ENCODE results near the gene ROBO3. TPM values are rescaled to one million over a fixed set of nuclear protein-coding genes. Genes with fewer than 3 reads are reported as not detected.

The ROBO3 gene
- total RNA-seq, 1 experiment from 2014 or later = 30.7 TPM

DNA sequence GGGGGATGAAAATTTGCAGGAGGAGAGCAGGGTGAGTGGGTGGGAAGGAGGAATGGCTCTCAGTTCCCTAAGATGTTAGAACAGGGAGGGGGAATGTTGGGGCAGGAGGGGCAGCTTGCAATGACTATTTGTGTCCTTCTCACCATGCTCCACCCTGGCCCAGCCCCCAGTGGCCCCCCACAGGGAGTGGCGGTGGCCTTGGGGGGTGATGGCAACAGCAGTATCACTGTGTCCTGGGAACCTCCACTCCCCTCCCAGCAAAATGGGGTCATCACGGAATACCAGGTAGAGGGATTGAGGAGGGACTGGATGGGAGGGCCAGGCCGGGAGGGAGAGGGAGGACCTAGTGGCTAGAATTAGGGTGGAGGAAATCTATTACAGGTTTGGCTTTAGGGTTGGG is 10.2 kb downstream of the ROBO3 start:
- CTCF ChIA-PET = interaction anchor here (1.0 to 1.9 kb wide), 16 partner anchors 8 to 558 kb away, joined by 3 to 15 read pairs (median 6); partner anchors contain the start of genes CCDC15 and ROBO4
- intact Hi-C loops (cut with micrococcal nuclease) = loop anchor here (2.0 kb wide), 1 partner anchor 553 kb away; no protein-coding TSS in a partner anchor
- BruUV-seq (replicated peaks) = TSS peak; percentile 90

GRCh38 chr11:124875943-124876817 is 10.9 kb downstream of the ROBO3 start:
- Histone ChIP-seq H4K20me1 (ENCODE audit: insufficient read depth) (no peaks in the 10 kb centered on the region), H3K4me1 (ENCODE audit: control insufficient read depth in 1 of 2, insufficient read depth in 2 of 2, low read length in 2 of 2) (peaks cover 12 to 23% of the 10 kb centered on the region in 2 experiments), H3K4me3 (replicated peaks in 1 of 2; ENCODE audit: low read depth in 1 of 2, low read length in 2 of 2) (peak overlapping the region; percentile 58 to 61), H3K27me3 (ENCODE audit: insufficient read depth, low read length) (0 out of 2 replicates have a peak, but pooled peaks cover 6% of the 10 kb centered on the region), H3K9ac (ENCODE audit: low read length) (peak overlapping the region; percentile 71), H2AFZ (ENCODE audit: low read depth, low read length, poor library complexity, severe bottlenecking) (no peak overlapping the region), H3K4me2 (ENCODE audit: low read length) (peak overlapping the region; percentile 90), H3K36me3 (ENCODE audit: control insufficient read depth in 1 of 2, insufficient read depth in 2 of 2, low read length in 2 of 2) (no peaks in the 10 kb centered on the region), H3K9me3 (ENCODE audit: control insufficient read depth in 1 of 2, insufficient read depth in 1 of 2, low read depth in 1 of 2, low read length in 2 of 2) (no peaks in the 10 kb centered on the region), H3K9me2 (ENCODE audit: insufficient read depth) (no peaks in the 10 kb centered on the region), H3K27ac (ENCODE audit: low read depth, low read length) (peak overlapping the region; percentile 83), H3K79me2 (ENCODE audit: insufficient read depth, low read length) (no peaks in the 10 kb centered on the region)
- POLR2A ChIA-PET = interaction anchor here (0.6 to 1.6 kb wide), 13 partner anchors 10 to 248 kb away, joined by 3 to 19 read pairs (median 3); partner anchors contain the start of genes CCDC15 and ROBO4
- DNase-seq (ENCODE audit: low read depth, low spot score) (peak; percentile 94), ATAC-seq (peak; percentile 91)
- CTCF ChIA-PET = interaction anchor here (0.6 to 1.9 kb wide), 32 partner anchors 9 to 557 kb away, joined by 3 to 15 read pairs (median 4); partner anchors contain the start of genes CCDC15 and ROBO4
- RAD21 ChIA-PET (ENCODE audit: low non-redundant PET in 1 of 2, low total read pairs in 2 of 2, uncharacterized antibody in 2 of 2, unreplicated experiment in 2 of 2) = interaction anchor here in 1 of 2 experiments (1.0 kb wide), 1 partner anchor 78 kb away, joined by 5 read pairs; the partner anchor contains the start of gene CCDC15
- BruUV-seq (replicated peaks) = no TSS peak
- intact Hi-C loops (cut with micrococcal nuclease) = loop anchor here (2.0 kb wide), 2 partner anchors 79 to 553 kb away; partner anchors contain the start of gene CCDC15
- TF ChIP-seq TCF7L2 (IDR thresholded peaks at IDR 0.05; ENCODE audit: borderline replicate concordance, extremely low read depth, insufficient read depth, insufficient read length) (no peak), ZFX (IDR thresholded peaks at IDR 0.05) (peak; percentile 33; the same call in 1 of the 2 replicates), EGR1 (IDR thresholded peaks at IDR 0.05; ENCODE audit: low read depth) (peak; percentile 96), MAX (IDR thresholded peaks at IDR 0.05) (peak; percentile 82), JUND (IDR thresholded peaks at IDR 0.05) (no peak), POLR2A (IDR thresholded peaks at IDR 0.05; ENCODE audit: borderline replicate concordance, extremely low read depth, insufficient read depth, insufficient read length) (peak; percentile 15), CTCF (IDR thresholded peaks at IDR 0.05 in 2 of 3, conservative IDR thresholded peaks at IDR 0.05 in 1 of 3; ENCODE audit: borderline replicate concordance in 1 of 3, insufficient read depth in 1 of 3, low read depth in 2 of 3, low read length in 2 of 3) (peak; percentile 58 to 67 (median 66)), POLR2AphosphoS5 (IDR thresholded peaks at IDR 0.05; ENCODE audit: low read depth, low read length) (peak; percentile 50), RAD21 (IDR thresholded peaks at IDR 0.05; ENCODE audit: low read depth) (peak; percentile 34), SP1 (IDR thresholded peaks at IDR 0.05; ENCODE audit: low read depth) (peak; percentile 40; the same call in 1 of the 2 replicates), EZH2 (IDR thresholded peaks at IDR 0.05) (no peak), ELF1 (IDR thresholded peaks at IDR 0.05; ENCODE audit: borderline replicate concordance, low read depth) (no peak), EZH2phosphoT487 (IDR thresholded peaks at IDR 0.05; ENCODE audit: borderline replicate concordance) (no peak)

More for the DNA sequence above, 10.2 kb downstream of the ROBO3 start:
- peak overlapping the region; percentile 90 for H3K4me2 ChIP-seq (ENCODE audit: low read length)
- no peaks in the 10 kb centered on the region for H3K9me3 ChIP-seq (ENCODE audit: control insufficient read depth in 1 of 2, insufficient read depth in 1 of 2, low read depth in 1 of 2, low read length in 2 of 2)
- peak overlapping the region; percentile 71 for H3K9ac ChIP-seq (ENCODE audit: low read length)
- H3K27ac ChIP-seq (ENCODE audit: low read depth, low read length) = peak overlapping the region; percentile 83
- H2AFZ ChIP-seq (ENCODE audit: low read depth, low read length, poor library complexity, severe bottlenecking) = no peak overlapping the region
- DNase-seq (ENCODE audit: low read depth, low spot score) = no peak
- H3K9me2 ChIP-seq (ENCODE audit: insufficient read depth) = no peaks in the 10 kb centered on the region
- no peaks in the 10 kb centered on the region for H3K36me3 ChIP-seq (ENCODE audit: control insufficient read depth in 1 of 2, insufficient read depth in 2 of 2, low read length in 2 of 2)
- peaks cover 12 to 23% of the 10 kb centered on the region in 2 experiments for H3K4me1 ChIP-seq (ENCODE audit: control insufficient read depth in 1 of 2, insufficient read depth in 2 of 2, low read length in 2 of 2)
- TF ChIP-seq FOSL1 (IDR thresholded peaks at IDR 0.05; ENCODE audit: low read depth) (no peak), EZH2phosphoT487 (IDR thresholded peaks at IDR 0.05; ENCODE audit: borderline replicate concordance) (no peak)
- H4K20me1 ChIP-seq (ENCODE audit: insufficient read depth) = no peaks in the 10 kb centered on the region
- H3K4me3 ChIP-seq (replicated peaks in 1 of 2; ENCODE audit: low read depth in 1 of 2, low read length in 2 of 2) = peak overlapping the region; percentile 58 to 61
- RAD21 ChIA-PET (ENCODE audit: low non-redundant PET in 1 of 2, low total read pairs in 2 of 2, uncharacterized antibody in 2 of 2, unreplicated experiment in 2 of 2) = no interaction called here
- ATAC-seq = no peak
- POLR2A ChIA-PET = interaction anchor here (0.9 to 1.6 kb wide), 6 partner anchors 17 to 249 kb away, joined by 3 to 19 read pairs (median 6); partner anchors contain the start of genes CCDC15 and ROBO4
- H3K27me3 ChIP-seq (ENCODE audit: insufficient read depth, low read length) = peaks cover 6% of the 10 kb centered on the region; the same call in 1 of the 2 replicates
- no peaks in the 10 kb centered on the region for H3K79me2 ChIP-seq (ENCODE audit: insufficient read depth, low read length)
